AG09319 (cell line): Measurements from ENCODE around the gene DCDC2C.

Experiments
- DNase-seq: peaks from one replicate; pipeline ENCODE4 v3.0.0-alpha.2; 2010; ENCODE audit warnings: low read depth; ENCODE audit errors: extremely low read depth
- CTCF ChIP-seq: IDR thresholded peaks from 2 replicates; pipeline ENCODE4 v1.5.1; 2011; ENCODE audit warnings: low read depth, mild to moderate bottlenecking, inconsistent platforms, low read length, moderate library complexity

The DCDC2C gene, protein sequence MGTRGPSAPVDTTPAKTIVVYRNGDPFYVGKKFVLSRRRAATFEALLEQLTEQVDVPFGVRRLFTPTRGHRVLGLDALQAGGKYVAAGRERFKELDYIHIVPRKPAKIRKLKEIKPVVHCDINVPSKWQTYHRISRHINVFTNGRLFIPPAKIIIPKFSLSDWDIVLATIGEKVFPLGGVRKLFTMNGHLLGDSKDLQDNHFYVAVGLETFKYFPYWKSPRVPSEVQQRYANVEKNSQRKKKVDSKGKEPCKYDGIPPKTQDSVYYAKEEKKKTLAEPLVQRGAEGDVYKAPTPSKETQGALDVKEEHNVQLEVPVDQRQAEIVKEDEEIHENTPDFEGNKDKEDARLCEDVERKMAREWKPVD

DNA sequence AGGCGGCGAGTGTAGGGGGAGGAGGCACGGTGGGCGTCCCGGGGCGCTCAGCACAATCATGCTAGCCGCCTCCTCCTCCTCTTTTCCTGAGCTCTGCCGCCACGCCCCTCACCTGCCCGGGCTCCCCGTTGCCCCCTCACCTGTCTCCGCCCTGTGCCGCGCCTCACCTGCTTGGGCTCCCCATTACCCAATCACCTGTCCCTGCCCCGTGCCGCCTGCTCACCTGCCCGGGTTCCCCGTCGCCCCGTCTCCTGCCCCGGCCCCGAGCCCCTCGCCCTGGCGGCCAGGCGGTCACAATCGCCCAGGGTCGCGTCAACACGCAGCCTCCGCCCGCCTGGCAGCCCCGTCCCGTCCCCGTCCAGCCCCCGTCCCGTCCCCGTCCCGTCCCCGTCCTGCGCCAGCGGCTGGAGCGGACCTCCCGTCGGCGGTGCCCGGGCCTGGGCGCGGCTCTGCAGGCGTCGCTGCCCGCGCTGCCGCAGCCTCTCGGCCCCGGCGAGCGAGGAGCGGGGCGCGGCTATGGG, at the start of gene DCDC2C:
Gene DCDC2C, plus strand, starts transcription at position 340 of the 521 bp plus-strand sequence. Its CDS starts 177 bp downstream, at position 517.
- no peak for TF ChIP-seq CTCF
- no peak for DNase-seq

DNA sequence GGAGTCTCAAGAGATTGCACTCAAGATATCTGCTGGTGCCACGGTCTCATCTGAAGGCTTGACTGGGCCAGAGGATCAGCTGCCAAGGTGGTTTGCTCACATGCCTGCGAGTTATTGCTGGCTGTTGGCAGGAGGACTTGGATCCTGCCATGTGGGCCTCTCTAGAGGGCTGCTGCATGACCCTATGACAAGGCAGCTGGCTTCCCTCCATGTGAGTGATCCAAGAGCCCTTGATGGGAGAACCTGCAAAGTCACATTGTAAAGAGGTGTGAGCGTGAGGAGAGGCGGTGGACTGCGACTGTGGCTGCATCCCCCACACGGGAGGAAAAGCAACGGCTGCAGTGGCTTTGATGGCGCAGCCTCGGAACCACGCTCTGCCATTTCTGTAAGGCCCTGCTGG, 49.4 kb upstream of the DCDC2C start:
- no peak for TF ChIP-seq CTCF

DNA sequence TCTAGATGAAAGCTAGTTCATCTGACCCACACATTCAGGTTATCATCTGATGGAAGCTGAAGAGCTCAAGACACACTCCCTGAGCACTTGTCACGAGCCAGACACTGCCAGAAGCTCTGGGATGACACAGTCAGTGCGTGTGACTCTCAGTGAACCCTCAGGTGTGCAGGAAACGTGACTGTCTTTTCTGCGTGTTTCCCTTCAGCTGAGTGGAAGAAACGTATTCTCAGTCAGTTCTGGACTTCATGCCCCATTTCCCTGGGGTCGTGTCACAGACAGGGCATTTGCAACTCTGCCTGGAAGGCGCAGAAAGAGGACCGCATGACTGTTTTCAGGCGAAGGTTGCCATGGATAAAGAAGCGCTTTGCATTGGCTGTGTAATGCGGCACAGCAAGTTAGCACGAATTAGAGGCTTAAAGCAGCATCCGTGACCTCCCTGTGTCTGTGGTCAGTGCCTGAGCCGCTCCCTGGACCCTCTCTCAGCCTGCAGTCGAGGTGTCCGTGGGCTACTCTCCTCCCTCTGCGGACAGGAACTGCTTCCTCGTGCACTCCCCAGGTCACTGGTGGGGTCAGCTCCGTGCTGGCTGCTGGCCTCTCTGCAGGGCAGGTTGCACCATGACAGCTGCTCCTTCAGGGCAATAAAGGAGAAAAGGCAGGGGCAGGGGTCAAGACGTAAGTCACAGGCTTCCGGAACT, 48.7 kb upstream of the DCDC2C start:
- no peak for DNase-seq

More for the DNA sequence above, 49.4 kb upstream of the DCDC2C start:
- no peak for DNase-seq

GRCh38 chr2:3655871-3656761, 47.3 kb upstream of the DCDC2C start:
- no peak for DNase-seq
- no peak for TF ChIP-seq CTCF

More for the DNA sequence above, 48.7 kb upstream of the DCDC2C start:
- TF ChIP-seq CTCF: no peak

- TF ChIP-seq CTCF: no peak
- DNase-seq: no peak
Observed at GRCh38 chr2:3656762-3657721, 46.3 kb upstream of the DCDC2C start.

- no peak for TF ChIP-seq CTCF
- DNase-seq: no peak
Observed at GRCh38 chr2:3657881-3658280, 45.5 kb upstream of the DCDC2C start, which contains the start of gene ALLC. TSS of gene ALLC (plus strand) at chr2:3658200. CDS start at chr2:3671158, 12,958 bp downstream.
